HepG2 (cell line): ENCODE data around the gene GPR61. TPM values are rescaled to one million over a fixed set of nuclear protein-coding genes. Genes with fewer than 3 reads are reported as not detected.

ENCODE experiments used
- ATAC-seq: fragments of 200-7000 bp; cut with Tn5 transposase; 3 replicates; pipeline ENCODE4 v1.9.1; 2020; ENCODE audit warnings: mild to moderate bottlenecking, moderate library complexity
- BruUV-seq: library from RNA; stranded (reverse); fragments of 400-500 nt; replicated peaks from 2 replicates; lab custom pipeline; 2021; lab: Mats Ljungman, UMichigan
- CTCF ChIA-PET: fragments of 300-600 bp; formaldehyde crosslinking; extraction: SDS; loops from one replicate; lab custom pipeline; 2021; ENCODE audit warnings: low total read pairs, inconsistent platforms, low intra/inter-chr PET ratio; lab: Yijun Ruan, JAX
- POLR2A ChIA-PET: fragments of 350-600 bp; sonication (Branson Sonifier 250); formaldehyde crosslinking; loops from one replicate; lab custom pipeline; 2020; ENCODE audit warnings: antibody characterized with exemption, inconsistent platforms; lab: Yijun Ruan, JAX
- DNase-seq: peaks from one replicate; pipeline ENCODE4 v3.0.0-alpha.2; 2015; ENCODE audit warnings: low spot score
- FAIRE-seq: peaks from 3 replicates; lab custom pipeline; 2011; peaks lifted over from hg19 to GRCh38; lab: Jason Lieb, UNC
- H2AFZ ChIP-seq: one replicate; pipeline ENCODE4 v1.6.1; 2011; ENCODE audit warnings: low read length, inconsistent platforms
- H3K27ac ChIP-seq: fragments of 300-600 bp; 3 replicates; pipeline ENCODE4 v1.8.0; 2011; ENCODE audit warnings: mixed run types, mild to moderate bottlenecking, mixed read lengths, low read length, inconsistent platforms; ENCODE audit not compliant: insufficient read depth; ENCODE audit errors: extremely low read length
- H3K27me3 ChIP-seq, 2 experiments: fragments of 200-600 bp in 1 of 2; 2 replicates in 1 of 2; 3 replicates in 1 of 2; pipeline versions ENCODE4 v1.6.0 to v1.8.0; 2011; ENCODE audit warnings: low read length in 2 of 2, mild to moderate bottlenecking in 2 of 2, moderate library complexity in 2 of 2, inconsistent platforms in 1 of 2; ENCODE audit not compliant: insufficient read depth in 2 of 2, control insufficient read depth in 1 of 2
- H3K36me3 ChIP-seq, 2 experiments: fragments of 200-600 bp in 1 of 2; replicated peaks in 1 of 2; 2 replicates in 1 of 2; 3 replicates in 1 of 2; pipeline versions ENCODE4 v1.5.1 to v1.8.0; 2011; ENCODE audit warnings: low read length in 2 of 2, inconsistent platforms in 1 of 2; ENCODE audit not compliant: insufficient read depth in 2 of 2, control insufficient read depth in 1 of 2
- H3K4me1 ChIP-seq: 2 replicates; pipeline ENCODE4 v1.5.1; 2012; ENCODE audit warnings: low read length, inconsistent platforms; ENCODE audit not compliant: insufficient read depth
- H3K4me2 ChIP-seq: 2 replicates; pipeline ENCODE4 v1.6.0; 2011; ENCODE audit warnings: low read depth, low read length, inconsistent platforms
- H3K4me3 ChIP-seq, 3 experiments: fragments of 200-600 bp in 1 of 3; sonication (generic), shearing (Covaris generic) in 1 of 3; replicated peaks in 1 of 3; 2 replicates each; pipeline ENCODE4 v1.5.1; 2011 to 2016; ENCODE audit warnings: low read length in 3 of 3, inconsistent platforms in 2 of 3, low read depth in 2 of 3, mild to moderate bottlenecking in 2 of 3, control low read depth in 1 of 3, mixed read lengths in 1 of 3; ENCODE audit not compliant: insufficient read depth in 1 of 3
- H3K79me2 ChIP-seq: one replicate; pipeline ENCODE4 v1.6.1; 2011; ENCODE audit warnings: low read length, inconsistent platforms; ENCODE audit not compliant: insufficient read depth
- H3K9ac ChIP-seq: 2 replicates; pipeline ENCODE4 v1.6.0; 2011; ENCODE audit warnings: mild to moderate bottlenecking, low read depth, low read length, inconsistent platforms; ENCODE audit not compliant: insufficient read depth
- H3K9me3 ChIP-seq: 2 replicates; pipeline ENCODE4 v1.5.1; 2012; ENCODE audit warnings: mild to moderate bottlenecking, low read length
- H4K20me1 ChIP-seq: 2 replicates; pipeline ENCODE4 v1.6.0; 2011; ENCODE audit warnings: inconsistent platforms, mild to moderate bottlenecking, low read length, moderate library complexity; ENCODE audit not compliant: insufficient read depth
- CBX5 ChIP-seq: sonication (generic); formaldehyde crosslinking; IDR thresholded peaks from 2 replicates; pipeline ENCODE4 v1.4.0; 2020; ENCODE audit warnings: missing genetic modification reagents, borderline replicate concordance
- HDAC1 ChIP-seq: sonication (generic); formaldehyde crosslinking; IDR thresholded peaks from 2 replicates; pipeline ENCODE4 v1.5.1; 2020; ENCODE audit warnings: mild to moderate bottlenecking, missing genetic modification reagents
- HNRNPL ChIP-seq: fragments of 200-400 bp; formaldehyde crosslinking; IDR thresholded peaks from 2 replicates; pipeline ENCODE4 v1.6.1; 2017; ENCODE audit warnings: mild to moderate bottlenecking, low read depth, low read length
- MIER3 ChIP-seq: IDR thresholded peaks from 2 replicates; pipeline ENCODE4 v1.6.1; 2016; ENCODE audit warnings: missing compliant biosample characterization, borderline replicate concordance
- MTF1 ChIP-seq: sonication (generic); formaldehyde crosslinking; IDR thresholded peaks from 2 replicates; pipeline ENCODE4 v1.5.0; 2020; ENCODE audit warnings: missing genetic modification reagents
- ZNF354B ChIP-seq: sonication (generic); formaldehyde crosslinking; IDR thresholded peaks from 2 replicates; pipeline ENCODE4 v1.8.0; 2022; ENCODE audit warnings: mild to moderate bottlenecking, missing genetic modification reagents
- WGBS: methylation state at CpG from one replicate; pipeline ENCODE4 v1.1.6; 2017; ENCODE audit warnings: low lambda C conversion rate; 5-methylcytosine and 5-hydroxymethylcytosine counted together
- in situ Hi-C: cut with HindIII; loops from 2 replicates; pipeline ENCODE4 v1.10.0; 2017; ENCODE audit warnings: low pct_unique_long_range_greater_than_20kb; ENCODE audit not compliant: extremely low pct_ligation_motif_present
- intact Hi-C: fragments of 100-400 bp; cut with micrococcal nuclease; formaldehyde crosslinking; loops from one replicate; pipeline ENCODE4 v1.10.0; 2022; ENCODE audit not compliant: unreplicated experiment
- polyA plus RNA-seq, 8 experiments: library from polyadenylated mRNA; depleted of rRNA in 3 of 8; stranded (reverse) in 7 of 8; unstranded in 1 of 8; fragments of >200 nt; fragmentation: Illumina TruSeq in 4 of 8; extraction: Trizol in 4 of 8; gene quantifications; 2 replicates each; pipeline versions ENCODE4 v1.2.1 to v1.2.3, GENCODE V29; 2011 to 2016; ENCODE audit warnings: low read depth in 4 of 8, missing spikeins in 1 of 8, mixed read lengths in 1 of 8; ENCODE audit not compliant: insufficient read depth in 1 of 8
- total RNA-seq, 5 experiments: library from RNA; depleted of rRNA; stranded (reverse); fragments of >200 nt; fragmentation: Illumina TruSeq; extraction: Trizol; gene quantifications; 2 replicates each; pipeline ENCODE4 v1.2.3, GENCODE V29; 2016; ENCODE audit warnings: low read depth in 1 of 5
- TF ChIP-seq, protein P1 (sequence below): sonication (generic); formaldehyde crosslinking; IDR thresholded peaks from 2 replicates; pipeline ENCODE4 v1.4.0; 2020; ENCODE audit warnings: missing genetic modification reagents, borderline replicate concordance

GPR61 gene
- total and polyA plus RNA-seq, 2 of the 13 experiments (the other 11 are each of a cell fraction or from before 2014, with no cell fraction given): not detected

DNA sequence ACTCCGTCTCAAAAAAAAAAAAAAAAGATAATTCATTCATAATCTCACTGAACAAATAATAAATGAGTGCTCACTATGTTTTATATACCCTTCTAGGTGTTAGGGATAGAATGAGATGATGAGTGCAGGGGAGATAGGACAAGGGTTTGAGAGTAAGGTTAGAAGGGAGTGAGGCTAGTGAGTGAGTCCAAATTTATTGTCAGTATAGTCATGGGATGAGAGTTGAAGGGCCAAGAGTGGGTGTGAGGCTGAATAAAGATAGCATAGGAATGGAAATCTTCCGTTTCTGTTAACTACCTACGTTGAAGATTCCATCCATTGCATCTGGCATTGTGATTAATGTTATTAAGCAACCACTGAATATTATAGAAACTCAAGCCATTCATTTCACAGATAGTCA, 25.6 kb downstream of the GPR61 start:
- ChIA-PET CTCF (no interaction called here), POLR2A (interaction anchor here (2.7 kb wide), 1 partner anchor 17 kb away, joined by 17 read pairs; the partner anchor contains the start of gene GNAI3)
- intact Hi-C loops (no loop called here), in situ Hi-C loops (no loop called here)
- no peak for FAIRE-seq
- peaks cover 96% of the 10 kb centered on the region for H3K79me2 ChIP-seq
- DNase-seq: no peak
- TF ChIP-seq CBX5 (CRISPR knock-in tag): no peak
- no peak for TF ChIP-seq ZNF354B (CRISPR knock-in tag)
- TF ChIP-seq MIER3 (CRISPR knock-in tag): no peak
- TF ChIP-seq MTF1 (CRISPR knock-in tag): no peak
- no peak for TF ChIP-seq HDAC1
- TF ChIP-seq HNRNPL: no peak
- TF ChIP-seq, protein P1, sequence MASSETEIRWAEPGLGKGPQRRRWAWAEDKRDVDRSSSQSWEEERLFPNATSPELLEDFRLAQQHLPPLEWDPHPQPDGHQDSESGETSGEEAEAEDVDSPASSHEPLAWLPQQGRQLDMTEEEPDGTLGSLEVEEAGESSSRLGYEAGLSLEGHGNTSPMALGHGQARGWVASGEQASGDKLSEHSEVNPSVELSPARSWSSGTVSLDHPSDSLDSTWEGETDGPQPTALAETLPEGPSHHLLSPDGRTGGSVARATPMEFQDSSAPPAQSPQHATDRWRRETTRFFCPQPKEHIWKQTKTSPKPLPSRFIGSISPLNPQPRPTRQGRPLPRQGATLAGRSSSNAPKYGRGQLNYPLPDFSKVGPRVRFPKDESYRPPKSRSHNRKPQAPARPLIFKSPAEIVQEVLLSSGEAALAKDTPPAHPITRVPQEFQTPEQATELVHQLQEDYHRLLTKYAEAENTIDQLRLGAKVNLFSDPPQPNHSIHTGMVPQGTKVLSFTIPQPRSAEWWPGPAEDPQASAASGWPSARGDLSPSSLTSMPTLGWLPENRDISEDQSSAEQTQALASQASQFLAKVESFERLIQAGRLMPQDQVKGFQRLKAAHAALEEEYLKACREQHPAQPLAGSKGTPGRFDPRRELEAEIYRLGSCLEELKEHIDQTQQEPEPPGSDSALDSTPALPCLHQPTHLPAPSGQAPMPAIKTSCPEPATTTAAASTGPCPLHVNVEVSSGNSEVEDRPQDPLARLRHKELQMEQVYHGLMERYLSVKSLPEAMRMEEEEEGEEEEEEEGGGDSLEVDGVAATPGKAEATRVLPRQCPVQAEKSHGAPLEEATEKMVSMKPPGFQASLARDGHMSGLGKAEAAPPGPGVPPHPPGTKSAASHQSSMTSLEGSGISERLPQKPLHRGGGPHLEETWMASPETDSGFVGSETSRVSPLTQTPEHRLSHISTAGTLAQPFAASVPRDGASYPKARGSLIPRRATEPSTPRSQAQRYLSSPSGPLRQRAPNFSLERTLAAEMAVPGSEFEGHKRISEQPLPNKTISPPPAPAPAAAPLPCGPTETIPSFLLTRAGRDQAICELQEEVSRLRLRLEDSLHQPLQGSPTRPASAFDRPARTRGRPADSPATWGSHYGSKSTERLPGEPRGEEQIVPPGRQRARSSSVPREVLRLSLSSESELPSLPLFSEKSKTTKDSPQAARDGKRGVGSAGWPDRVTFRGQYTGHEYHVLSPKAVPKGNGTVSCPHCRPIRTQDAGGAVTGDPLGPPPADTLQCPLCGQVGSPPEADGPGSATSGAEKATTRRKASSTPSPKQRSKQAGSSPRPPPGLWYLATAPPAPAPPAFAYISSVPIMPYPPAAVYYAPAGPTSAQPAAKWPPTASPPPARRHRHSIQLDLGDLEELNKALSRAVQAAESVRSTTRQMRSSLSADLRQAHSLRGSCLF: no peak
- peaks cover 76% of the 10 kb centered on the region for H3K4me1 ChIP-seq
- no peak overlapping the region for H3K4me2 ChIP-seq
- H3K27ac ChIP-seq: no peak overlapping the region
- no peak for ATAC-seq
- 100% methylated on average over 3 of the region's 3 CpGs for WGBS
- H3K9ac ChIP-seq: no peak overlapping the region
- no peaks in the 10 kb centered on the region for H3K36me3 ChIP-seq
- peaks cover 38% of the 10 kb centered on the region for H4K20me1 ChIP-seq
- H3K9me3 ChIP-seq: no peaks in the 10 kb centered on the region
- no peaks in the 10 kb centered on the region for H3K27me3 ChIP-seq
- BruUV-seq: no TSS peak
- H2AFZ ChIP-seq: no peak overlapping the region
- H3K4me3 ChIP-seq: no peak overlapping the region
